HG03457 (cell line): ENCODE data around the gene SGK2.
"Not testable (repeated sequence)": the region's sequence is repeated elsewhere in the genome, so short reads cannot be mapped to it uniquely, and the experiment has no call there.

Experiments used
- ATAC-seq: cut with Tn5 transposase; IDR thresholded peaks from one replicate; pipeline ENCODE4 v1.9.1; 2021; ENCODE audit warnings: moderate number of reproducible peaks; ENCODE audit not compliant: unreplicated experiment

SGK2 gene

GRCh38 chr20:43563429-43563828 is 4.6 kb downstream of the SGK2 start:
- ATAC-seq: no peak

DNA sequence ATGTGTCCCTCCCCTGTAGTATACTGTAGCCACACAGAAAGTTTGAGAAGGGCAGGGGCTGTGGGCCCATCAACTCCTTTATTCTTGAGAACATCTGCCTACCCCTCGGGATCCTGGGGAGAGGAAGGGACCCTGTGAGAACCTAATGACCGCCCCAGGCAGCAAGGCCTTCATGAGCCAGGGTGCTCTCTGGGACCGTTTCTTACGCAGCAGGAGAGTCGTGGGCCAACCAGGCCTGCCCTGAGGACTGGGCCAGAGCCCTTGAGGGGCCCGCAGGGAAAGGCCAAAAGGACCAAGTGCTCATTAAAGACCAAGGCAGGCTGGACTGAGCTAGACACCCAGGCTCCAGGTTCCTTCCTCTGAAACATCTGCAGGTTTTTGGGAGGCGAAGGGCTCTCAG is 5.2 kb downstream of the SGK2 start:
- no peak for ATAC-seq

GRCh38 chr20:43564455-43564854 is 5.6 kb downstream of the SGK2 start:
- no peak for ATAC-seq

DNA sequence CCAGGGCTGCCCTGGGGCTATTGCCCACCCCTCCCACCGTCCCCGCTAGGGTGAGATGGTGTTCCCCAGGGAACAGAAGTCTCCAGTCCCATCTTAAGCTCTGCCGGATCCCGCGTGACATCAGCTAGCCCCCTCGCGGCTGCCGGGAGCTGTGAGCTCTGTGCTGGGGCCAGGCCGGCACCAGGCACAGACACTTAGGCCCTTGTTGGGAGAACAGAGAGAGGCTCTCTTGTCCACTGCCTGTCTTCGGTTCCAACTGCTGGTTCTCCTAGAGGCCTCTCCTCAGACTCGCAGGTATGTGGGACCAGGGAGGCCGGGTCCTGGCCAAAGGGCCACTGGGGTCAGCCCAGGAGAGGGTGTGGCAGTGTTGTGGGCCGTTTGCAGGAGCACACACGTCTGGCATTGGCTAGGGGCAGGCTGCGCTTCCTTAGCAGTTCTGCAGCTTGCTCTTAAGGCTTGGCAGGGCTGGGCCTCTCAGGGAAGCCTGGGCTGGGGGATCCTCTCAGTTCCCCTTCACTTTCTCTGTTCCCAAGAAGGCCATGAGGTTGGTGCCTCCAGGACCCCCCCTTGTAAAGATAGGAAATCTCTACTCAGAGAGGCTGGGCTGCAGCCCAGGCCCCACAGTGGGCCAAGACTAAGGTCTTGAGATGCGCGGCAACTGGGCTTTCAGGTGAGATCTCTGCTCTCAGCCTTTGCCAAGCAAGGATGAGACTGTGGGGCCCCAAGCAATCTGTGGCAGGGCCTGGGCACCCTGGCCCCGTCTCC is 6.3 kb downstream of the SGK2 start:
- no peak for ATAC-seq

- ATAC-seq: no peak
These were observed 6.9 kb downstream of the SGK2 start for GRCh38 chr20:43565758-43566104.

DNA sequence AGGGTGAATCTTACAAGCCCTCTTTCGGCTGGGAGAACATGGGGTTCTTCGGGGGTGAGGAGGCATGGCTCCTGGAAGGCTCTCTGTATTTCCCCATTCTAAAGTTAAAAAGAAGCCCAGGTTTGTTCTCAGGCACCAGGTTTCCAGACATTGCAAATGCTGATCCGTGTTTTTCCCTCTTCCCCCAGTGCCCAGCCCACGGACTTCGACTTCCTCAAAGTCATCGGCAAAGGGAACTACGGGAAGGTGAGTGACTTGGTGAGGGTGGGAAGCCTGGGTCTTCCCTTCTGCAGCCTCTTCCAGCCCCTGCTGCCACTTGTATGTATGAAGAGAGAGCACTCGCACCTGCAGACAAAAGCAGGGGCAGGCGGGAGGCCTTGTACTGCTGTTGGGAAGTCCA is 8.7 kb downstream of the SGK2 start:
- no peak for ATAC-seq

DNA sequence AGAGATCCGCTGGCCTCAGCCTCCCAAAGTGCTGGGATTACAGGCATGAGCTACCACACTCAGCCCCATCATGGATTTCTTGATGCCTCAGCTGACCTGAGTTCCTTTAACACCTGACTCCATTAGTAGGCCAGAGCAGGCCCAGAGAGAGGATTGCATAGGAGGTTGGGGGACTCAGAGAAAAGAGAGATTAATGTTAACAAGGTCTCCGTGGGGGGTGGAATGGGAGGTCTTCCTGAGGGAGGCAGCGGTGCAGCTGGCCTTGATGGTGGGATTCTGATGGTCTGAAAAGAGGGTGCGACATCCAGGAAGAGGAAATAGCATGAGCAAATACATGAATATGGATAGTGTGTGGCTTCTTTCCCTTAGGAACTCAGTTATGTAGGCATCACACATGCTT is 9.9 kb downstream of the SGK2 start:
- ATAC-seq: no peak

GRCh38 chr20:43569282-43569681 is 10.5 kb downstream of the SGK2 start:
- no peak for ATAC-seq

- no peak for ATAC-seq
These were observed 11.7 kb downstream of the SGK2 start for GRCh38 chr20:43570496-43570895.

DNA sequence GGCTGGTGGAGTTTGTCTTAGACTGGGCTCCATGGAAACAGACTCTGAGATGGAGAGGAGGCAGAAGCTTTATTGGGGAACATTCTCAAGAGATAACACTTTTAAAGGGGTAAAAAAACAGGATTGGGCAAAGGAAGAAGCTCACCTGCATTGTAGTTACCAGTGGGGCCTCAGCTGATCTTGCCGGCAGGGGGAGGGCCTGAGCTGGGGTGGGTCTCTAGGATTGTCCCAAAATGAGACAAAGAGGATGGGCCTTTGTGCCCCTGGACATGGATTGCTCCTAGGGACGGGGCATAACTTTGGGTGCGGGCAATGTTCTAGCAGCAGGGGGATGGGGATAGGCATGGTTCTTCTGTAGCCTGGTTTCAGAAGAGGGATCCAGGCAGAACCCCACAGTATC is 12.5 kb downstream of the SGK2 start:
- no peak for ATAC-seq

DNA sequence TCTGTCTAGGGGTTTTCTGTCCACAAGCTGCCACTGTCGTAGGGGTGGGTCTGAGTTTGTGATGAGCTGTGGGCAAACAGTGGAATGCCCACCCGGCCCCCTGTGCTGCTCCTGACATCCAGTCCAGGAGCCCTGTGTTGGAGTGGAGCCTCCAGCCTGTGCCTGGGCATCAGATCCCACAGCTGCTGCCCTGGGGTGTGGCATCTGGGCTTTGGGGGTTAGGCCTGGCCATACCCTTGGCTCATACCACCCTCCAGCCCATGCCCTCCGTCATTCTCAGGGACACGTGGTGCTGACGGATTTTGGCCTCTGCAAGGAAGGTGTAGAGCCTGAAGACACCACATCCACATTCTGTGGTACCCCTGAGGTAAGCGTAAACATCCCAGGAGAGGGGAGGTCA is 12.9 kb downstream of the SGK2 start:
- ATAC-seq: no peak

DNA sequence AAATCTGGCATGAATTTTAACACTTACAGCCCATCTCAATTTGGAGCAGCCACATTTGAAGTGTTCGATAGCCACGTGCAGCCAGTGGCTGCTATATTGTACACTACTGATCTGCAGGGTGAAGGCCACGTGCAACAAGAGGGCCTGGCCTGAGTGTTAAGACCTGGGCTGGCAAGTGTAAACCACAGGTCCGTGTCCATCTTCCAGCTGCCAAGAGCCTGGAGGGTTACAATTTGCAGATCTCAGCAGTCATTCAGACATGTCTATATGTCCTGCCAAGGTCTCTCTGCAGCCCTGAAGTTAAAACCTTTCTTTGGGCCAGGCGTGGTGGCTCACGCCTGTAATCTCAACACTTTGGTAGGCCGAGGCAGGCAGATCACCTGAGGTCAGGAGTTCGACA is 14.1 kb downstream of the SGK2 start:
- no peak for ATAC-seq

GRCh38 chr20:43576108-43576507 is 17.3 kb downstream of the SGK2 start:
- ATAC-seq: no peak

DNA sequence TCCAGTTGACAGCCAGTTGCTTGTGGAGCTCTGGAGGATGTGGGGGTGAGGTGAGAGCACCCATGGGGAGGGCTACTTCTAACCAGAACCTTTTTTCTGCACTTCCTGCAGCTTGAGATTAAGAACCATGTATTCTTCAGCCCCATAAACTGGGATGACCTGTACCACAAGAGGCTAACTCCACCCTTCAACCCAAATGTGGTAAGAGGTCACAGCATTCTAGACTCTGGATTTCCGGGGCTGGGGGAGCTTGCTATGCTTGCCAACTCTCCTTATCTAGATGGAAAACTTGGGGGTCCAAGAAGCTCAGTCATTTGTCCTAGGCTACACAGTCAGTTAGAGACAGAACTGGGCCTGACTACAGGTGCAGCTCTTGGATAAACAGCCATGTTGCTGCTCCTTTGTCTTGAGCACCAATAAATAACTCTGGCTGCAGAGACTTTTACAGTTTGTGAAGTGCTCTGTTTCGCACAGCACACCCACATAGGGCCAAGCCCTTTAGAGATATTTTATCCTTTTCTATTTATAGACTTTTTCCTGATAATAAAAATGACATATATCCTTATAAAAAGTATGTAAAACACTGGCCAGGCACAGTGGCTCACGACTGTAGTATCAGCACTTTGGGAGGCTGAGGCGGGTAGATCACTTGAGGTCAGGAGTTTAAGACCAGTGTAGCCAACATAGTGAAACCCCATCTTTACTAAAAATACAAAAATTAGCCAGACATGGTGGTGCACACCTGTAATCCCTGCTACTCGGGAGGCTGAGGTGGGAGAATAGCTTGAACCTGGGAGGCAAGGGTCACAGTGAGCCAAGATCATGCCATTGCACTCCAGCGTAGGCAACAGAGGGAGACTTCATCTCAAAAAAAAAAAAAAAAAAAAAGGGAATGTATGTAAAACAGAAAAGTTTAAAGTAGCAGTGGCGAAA is 21.3 kb downstream of the SGK2 start:
- ATAC-seq: no peak

DNA sequence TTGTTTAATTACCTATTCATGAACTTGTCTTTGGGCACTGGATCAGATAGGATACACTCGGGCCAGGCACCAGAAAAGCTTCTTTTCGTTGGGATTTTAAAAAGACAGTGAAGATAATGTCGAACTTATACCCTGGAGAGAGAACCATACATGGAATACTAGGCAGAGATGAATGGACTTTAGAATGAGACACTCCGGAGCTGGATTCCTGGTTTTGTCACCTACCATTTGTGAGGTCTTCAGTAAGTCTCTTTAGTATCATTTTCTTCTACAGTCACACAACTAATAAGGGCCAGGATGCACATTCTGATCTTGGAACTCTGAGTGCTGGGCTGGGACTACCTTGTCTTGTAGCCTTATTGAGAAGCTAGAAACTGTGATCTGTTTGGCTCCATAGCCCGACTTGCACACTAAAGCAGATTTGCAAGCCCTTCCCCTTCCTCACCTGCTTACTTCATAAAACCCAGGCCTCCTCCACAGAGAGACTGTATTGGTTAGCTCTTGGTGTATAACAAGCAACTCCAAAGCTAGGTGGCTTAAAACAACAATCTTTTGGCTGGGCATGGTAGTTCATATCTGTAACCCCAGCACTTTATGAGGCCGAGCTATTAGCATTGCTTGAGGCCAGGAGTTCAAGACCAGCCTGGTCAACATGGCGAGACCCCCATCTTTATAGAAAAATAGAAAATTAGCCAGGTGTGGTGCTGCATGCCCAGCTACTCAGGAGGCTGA is 24.5 kb downstream of the SGK2 start:
- ATAC-seq: no peak

GRCh38 chr20:43583982-43584432 is 25.2 kb downstream of the SGK2 start:
- ATAC-seq: no peak

DNA sequence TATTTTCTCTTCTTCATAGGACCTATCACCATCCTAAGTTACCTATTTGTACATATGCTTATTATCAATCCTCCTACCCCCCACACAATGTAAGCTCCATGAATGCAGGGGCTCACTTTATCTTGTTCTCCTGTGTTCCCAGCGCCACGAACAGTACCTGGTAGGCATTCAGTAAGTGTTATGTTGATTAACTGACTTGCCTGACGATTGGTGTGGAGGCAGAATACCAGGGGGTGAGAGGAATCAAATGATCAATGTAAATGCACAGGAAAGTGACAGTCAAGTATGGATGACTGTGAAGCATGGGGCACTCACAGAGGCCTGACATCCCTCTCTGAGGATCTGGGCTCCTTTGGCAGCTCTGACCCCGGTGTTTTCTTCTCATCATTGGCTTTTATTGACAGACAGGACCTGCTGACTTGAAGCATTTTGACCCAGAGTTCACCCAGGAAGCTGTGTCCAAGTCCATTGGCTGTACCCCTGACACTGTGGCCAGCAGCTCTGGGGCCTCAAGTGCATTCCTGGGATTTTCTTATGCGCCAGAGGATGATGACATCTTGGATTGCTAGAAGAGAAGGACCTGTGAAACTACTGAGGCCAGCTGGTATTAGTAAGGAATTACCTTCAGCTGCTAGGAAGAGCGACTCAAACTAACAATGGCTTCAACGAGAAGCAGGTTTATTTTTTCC is 25.8 kb downstream of the SGK2 start:
- ATAC-seq: no peak

- ATAC-seq: no peak
These were observed 27.8 kb downstream of the SGK2 start for GRCh38 chr20:43586641-43587040.

DNA sequence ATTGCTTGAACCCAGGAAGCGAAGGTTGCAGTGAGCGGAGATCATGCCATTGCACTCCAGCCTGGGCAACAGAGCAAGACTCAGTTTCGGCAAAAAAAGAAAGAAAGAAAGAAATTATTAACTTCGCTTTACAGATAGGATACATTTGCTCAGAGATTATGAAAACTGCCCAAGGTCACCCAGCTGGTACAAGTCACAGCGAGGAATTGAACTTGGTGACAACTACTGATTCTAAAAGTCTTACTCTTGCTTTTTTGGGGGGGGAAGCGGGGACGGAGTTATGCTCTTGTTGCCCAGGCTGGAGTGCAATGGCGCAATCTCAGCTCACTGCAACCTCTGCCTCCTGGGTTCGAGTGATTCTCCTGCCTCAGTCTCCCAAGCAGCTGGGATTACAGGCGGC is 29.7 kb downstream of the SGK2 start:
- not testable (repeated sequence) for ATAC-seq

DNA sequence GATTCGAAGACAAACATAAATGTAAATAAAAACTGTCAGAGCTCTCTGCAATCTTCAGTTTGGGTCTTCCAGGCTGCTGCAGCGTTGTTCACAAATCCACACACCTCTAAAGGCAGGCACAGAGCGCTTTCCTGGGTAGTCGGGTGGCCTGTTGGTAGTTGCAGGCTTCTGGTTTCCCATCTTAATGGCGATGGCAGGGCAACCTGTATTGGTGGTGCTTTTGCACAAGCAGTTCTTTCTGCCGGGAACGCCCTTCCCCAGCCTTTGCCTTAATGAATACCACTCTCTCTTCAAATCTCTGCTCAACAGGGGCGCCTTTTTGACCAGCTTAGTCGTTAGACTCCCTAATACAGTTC is 31.2 kb downstream of the SGK2 start:
- no peak for ATAC-seq
